NCI-H1694 (cell line): ENCODE data around the gene CSF2.

Experiments
- DNase-seq: peaks from one replicate; lab custom pipeline; 2025; lab: John Stamatoyannopoulos, UW

The CSF2 gene

DNA sequence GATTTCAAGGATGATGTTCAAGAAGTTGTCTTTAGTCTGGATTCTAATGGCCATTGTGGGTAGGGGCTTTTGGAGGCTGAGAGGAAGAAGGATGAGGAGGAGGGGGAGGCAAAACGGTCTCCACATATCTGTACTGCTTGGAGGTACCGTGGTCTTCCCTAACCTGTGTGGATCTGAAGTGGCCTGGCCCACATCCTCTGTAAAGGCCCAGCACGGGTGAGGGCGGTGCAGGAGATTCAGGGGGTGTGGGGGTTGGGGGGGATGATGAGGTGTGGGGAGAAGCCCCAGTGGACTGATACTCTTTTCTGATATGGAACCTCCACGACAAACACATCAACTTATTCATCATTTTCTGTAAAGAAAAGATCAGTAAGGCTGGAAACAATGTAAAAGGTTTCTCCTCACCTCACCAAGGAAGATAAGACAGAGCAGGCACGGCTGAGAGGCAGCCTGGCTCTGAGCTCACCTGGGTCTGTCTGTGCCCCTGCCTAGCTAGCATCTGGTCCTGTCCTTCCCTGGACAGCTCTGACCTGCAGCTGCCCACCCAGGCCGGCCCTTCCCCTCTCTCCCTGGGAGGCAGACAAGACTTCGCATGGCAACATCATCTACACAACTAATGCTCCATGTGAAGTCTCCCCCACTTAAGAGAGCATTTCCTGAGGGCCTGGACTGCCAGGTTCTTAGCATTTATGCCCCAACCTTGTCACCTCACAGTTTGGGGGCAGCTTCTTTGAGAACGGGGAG is 18.7 kb upstream of the CSF2 start:
- no peak for DNase-seq

DNA sequence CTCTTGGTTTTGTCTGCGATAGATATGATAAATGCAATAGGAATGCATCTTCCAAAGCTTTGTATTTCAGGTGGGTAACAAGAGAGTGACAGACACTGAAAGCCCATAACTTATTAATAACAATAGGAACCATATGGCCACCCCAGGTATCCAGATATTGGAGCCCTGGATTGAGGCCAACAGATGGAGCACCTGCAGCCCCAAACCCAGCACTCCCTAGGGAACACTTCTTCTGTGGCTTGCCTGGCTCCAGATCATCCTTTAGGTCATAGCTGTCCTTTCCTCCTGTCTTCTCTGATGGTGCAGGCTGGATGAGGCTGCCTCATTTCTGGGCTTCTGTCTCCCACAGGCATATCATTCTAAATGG is 18.2 kb upstream of the CSF2 start:
- no peak for DNase-seq

DNA sequence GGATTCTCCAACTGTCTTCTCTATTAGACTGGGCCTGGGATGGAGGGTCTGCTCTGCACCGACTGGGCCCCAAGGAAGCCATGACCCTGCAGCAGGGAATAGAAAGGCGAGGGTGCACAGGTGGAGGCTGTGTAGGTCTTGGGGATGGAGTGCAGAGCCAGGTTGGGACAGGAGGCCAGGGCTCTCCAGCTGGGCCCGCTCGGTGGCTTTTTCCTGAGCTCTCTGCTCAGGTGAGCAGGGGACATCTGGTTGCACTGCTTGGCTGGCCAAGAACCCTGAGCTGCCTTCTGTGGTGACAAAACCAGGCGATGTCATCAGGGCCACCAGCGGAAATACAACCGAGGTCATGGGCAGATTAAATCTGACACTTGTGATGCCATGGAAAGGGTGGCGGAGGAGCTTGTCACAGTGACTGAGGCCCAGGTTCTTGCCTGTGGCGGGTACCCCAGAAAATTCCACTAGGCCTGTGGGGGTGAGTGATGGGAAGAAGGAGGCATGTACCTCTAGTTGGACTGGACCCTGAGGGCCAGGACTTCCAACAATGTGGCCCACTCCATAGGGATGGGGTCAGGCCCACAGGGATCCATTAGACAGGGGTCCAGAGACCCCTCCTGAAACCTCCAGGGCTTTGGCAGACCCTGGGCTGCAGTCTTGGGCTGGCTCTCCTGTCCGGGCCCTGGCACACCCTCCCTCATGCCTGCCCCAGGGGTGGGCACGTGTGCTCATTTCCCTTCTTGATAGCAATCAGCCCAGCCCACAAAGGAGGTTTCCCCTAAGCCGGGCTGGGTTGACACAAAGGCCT is 17.6 kb upstream of the CSF2 start:
- DNase-seq = no peak

DNA sequence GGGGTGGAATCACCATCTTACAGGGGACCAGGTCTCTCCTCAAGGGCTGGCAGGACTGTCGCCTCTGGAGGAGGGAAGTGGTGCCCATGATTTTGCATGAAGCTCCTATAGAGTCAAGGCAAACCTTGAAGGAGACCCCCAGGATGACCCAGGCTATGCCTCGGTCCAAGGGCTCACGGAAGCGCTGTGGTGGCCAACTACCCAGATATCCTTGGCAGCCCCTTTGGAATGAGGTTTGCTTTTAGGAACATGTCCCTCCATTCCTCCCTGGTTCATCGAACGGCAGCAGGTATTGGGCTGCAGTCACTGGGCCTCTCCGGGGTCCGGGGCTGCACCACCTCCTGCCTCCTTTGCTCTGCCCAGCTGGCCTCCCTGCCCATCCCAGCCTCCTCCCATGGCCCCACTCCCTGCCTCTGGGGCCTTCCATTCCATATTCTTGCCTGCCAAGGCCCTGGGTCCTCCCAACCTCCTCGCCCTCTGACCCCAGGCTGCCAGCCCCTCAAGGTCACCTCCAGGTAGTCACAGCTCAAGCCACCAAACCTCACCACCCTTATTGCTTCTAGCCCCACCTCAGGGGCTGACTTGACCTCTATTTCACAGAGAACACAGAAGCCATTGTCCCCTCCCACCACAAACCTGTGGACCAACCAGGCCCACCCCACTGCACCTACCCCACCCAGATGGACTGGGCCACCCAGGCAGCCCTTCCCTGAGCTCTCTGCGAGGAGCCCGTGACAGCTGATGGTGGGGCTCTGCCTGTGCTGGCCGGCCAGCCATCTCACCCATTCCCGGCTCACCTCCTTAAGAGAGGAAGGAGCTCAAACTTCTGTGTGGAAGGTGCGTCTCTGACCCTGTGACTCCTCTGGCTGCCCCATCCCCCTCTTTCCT is 16.7 kb upstream of the CSF2 start:
- no peak for DNase-seq

DNA sequence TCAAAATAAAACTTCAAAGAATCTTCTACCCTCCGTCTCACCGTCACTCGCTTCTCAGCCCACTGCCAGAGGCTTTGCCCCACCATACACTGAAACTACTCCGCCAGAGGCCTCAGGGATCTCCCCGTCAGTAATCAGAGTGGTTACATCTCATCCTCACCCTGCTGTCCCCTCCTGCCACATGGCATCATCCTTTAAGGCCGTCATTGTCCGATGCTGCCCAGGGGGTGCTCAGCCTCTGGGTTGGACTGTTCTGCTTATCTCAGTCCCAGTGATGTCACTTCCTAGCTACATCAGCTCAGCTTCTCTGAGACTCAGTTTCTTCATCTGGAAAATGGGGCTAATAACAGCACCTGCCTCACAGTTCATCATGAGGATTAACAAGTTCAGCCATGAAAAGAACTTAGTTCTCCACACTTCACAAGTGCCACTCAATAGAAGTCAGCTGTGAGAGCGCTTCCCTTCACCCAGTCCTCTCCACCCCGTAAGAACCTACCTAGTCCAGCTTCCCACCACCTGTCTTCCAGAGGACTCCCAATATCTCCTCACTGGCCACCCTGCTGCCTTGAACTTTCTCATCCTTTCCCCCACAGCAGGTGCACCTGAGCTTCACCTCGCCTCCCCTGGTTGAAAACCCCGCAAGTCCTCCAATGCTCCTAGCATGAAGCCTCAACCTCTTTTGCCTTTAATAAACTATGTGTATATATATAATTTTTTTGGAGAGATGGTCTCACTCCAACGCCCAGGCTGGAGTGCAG is 15.9 kb upstream of the CSF2 start:
- no peak for DNase-seq

DNA sequence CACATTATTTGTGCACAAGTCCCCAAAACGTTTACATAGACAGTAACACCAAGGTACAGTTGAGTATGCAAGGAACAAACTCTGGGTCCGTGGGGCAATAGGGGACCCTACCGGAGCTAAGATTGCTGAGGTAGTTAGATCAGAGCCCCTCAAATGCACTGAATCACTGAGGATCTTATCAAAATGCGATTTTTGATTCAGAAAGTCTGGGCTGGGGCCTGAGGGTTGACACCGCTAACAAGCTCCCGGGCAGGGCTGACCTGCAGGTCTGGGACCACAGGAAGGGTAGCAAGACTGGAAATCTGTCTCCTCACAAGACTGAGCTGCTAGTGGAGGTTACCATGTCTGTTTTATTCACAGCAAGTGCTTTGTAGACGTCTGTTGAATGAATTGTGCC is 14.9 kb upstream of the CSF2 start:
- DNase-seq = no peak

DNA sequence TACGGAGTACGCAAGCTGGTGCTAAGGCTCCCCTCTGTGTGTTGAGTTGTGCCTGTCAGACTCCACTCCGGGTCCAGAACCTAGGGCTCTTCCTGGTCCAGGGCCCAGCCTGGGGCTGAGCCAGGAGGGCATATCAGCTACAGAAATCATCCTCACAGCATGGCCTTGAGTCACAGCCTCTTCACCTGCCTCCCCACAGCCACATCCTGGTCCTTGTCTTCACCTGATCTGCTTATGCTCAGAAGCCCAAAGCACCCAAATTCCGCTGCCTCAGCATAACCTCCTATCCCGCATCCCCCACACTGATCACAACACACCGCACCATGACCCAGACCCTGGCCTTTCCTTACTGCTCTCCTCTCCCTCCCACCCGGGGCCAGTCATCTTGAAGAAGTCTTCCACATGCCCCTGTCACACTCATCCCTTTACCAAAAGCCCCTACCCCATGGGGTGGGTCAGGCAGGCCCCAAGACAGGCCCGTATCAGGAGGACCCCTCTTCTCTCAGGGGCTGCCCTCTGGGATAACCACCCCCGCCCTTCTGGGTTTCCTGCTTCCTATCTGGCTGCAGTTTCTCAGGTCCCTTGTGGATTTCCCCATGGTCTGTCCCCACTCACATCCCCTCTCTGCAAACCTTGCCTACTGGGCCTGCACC is 14.4 kb upstream of the CSF2 start:
- DNase-seq = no peak

DNA sequence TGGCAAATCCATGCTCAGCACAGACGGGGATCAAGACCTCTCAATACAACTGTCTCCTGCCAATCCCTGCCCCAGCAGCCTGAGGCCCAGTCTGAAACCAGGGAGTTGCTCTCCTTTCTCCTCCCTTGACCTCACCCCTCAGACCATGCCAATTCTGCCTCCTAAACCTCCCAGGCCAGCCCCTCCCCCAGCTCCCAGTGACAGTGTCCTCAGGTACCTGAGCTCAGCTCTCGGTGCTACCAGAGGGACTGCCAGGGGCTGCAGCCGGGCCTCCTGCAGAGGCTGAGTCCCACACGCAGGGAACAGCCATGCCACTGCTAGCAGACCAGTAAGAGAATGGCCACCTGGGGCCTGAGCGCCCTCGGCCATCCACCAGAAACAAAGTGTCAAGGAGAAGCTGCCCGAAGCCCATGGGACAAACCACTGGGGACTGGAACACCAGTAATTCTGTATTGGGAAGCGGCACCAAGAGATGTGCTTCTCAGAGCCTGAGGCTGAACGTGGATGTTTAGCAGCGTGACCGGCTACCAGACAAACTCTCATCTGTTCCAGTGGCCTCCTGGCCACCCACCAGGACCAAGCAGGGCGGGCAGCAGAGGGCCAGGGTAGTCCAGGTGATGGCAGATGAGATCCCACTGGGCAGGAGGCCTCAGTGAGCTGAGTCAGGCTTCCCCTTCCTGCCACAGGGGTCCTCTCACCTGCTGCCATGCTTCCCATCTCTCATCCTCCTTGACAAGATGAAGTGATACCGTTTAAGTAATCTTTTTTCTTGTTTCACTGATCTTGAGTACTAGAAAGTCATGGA is 13.7 kb upstream of the CSF2 start:
- no peak for DNase-seq

DNA sequence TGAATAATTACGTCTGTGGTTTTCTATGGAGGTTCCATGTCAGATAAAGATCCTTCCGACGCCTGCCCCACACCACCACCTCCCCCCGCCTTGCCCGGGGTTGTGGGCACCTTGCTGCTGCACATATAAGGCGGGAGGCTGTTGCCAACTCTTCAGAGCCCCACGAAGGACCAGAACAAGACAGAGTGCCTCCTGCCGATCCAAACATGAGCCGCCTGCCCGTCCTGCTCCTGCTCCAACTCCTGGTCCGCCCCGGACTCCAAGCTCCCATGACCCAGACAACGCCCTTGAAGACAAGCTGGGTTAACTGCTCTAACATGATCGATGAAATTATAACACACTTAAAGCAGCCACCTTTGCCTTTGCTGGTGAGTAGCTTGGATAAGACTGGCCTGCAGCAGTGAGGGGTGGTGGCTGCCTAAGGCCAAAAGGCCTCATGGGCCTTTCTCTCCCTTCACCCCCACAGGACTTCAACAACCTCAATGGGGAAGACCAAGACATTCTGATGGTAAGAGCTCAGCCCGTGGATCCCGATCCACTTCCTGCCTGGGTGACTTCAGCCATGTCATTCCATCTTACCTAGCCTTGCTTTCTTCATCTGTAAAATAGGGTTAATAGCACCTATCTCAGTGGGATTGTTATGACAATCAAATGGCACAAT is 13.0 kb upstream of the CSF2 start, which contains the start of gene IL3:
Gene IL3, plus strand, starts transcription at position 155 of the 661 bp plus-strand sequence. Its CDS starts 52 bp downstream, at position 207.
- no peak for DNase-seq

DNA sequence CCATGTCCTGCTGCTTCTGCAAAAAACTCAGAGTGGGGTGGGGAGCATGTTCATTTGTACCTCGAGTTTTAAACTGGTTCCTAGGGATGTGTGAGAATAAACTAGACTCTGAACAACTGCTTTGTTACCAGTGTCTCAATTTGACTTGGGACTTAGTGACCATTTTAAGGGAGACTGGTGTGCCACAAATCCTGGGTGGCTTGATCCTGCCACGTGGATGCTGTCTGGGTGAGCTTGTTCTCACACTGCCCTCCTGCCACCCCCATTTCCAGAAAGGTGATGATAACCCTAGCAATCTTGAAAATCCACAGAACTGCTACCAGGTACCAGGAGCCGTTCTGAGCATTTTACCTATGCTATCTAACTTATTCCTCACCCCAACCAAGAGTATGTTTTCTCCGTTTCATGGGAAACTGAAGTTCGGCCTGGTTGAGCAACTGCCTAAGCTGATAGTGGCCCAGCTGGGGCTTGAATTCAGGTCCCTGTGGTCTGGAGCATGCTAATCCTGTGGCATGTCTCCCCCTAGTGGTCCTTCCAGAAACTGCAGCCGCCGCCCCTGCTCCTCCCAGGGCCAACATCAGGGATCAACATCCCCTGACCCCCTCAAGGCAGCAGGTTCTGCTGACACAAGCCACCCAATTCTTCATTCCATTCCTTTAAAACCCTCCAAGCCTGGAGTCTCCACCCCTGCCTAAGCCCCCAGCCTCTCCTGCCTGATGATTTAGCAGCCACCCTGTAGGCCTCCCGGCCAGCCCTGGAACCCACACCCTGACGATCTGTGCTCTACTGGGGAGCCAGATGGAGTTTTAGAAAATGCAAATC is 10.3 kb upstream of the CSF2 start:
- peak; percentile 52 for DNase-seq

DNA sequence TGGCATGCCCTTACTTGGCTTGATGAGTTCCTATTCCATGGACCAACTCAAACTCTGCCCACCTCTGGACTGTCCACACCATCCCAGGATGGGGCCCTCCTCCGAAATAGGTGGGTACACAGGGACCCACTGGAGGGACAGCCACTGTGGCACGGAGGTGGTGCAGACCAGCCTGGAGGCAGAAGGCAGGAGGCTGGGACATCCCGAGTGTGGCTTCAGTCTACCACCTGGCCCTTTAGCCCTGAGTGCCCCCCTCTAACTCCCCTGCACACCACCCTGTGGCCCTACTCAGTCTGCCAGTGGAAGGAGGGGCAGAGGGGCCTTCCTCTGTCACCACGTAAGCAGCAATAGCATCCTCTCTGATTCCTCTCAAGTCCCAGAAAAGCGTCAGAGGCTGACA is 9.4 kb upstream of the CSF2 start:
- no peak for DNase-seq

DNA sequence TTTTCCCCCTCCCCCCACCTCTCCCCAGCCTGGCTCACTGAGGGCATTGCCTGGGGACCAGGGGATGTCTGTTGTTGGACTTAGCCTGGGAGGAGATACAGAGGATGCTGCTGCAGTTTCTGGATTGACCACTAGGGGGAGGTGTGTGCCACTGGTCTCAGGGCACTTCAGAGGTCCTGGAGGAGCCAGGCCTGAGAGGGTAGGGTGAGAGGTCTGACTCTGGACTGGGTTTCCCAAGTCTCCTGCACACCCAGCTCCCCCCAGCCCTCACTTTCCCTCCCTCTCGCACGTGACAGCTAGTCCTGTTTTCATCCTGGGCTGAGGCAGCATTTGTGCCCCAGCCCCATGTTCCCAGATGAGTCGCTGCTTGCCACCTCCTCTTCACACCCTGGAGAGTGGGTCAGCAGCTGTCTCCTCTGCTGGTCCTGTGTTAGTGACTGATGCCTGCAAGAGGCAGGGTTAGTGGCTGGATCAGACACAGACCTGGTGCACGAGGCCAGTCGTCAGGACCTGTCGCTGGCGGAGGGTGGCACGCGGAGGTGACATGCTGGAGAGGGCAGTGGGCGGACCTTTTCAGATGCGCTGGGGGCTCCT is 8.8 kb upstream of the CSF2 start:
- peak; percentile 62 for DNase-seq

DNA sequence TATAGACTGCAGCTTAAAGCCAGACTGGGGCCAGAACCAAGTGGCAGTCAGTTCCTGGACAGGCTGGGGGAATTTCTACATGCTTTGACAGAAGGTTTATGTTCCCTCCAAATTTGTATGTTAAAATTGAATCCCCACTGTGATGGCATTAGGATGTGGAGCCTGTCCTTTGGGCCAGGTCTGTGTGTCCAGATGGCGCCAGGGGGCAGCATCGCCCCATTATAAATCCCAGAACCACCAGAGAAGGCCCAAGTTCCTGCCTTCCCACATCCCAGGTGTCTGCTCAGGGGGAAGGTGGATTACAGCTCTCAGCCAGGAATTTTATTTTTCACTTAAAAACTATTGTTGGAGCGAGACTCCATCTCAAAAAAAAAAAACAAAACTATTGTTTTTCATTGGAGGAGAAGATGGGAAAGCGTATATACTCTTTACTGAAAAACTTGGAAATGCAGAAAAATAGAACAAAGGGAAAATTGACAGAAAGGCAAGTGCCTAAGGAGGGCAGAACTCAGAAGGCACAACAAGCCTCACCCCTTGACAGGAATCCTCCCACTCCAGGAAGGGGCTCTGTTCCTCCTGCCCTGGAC is 8.1 kb upstream of the CSF2 start:
- peak; percentile 74 for DNase-seq

DNA sequence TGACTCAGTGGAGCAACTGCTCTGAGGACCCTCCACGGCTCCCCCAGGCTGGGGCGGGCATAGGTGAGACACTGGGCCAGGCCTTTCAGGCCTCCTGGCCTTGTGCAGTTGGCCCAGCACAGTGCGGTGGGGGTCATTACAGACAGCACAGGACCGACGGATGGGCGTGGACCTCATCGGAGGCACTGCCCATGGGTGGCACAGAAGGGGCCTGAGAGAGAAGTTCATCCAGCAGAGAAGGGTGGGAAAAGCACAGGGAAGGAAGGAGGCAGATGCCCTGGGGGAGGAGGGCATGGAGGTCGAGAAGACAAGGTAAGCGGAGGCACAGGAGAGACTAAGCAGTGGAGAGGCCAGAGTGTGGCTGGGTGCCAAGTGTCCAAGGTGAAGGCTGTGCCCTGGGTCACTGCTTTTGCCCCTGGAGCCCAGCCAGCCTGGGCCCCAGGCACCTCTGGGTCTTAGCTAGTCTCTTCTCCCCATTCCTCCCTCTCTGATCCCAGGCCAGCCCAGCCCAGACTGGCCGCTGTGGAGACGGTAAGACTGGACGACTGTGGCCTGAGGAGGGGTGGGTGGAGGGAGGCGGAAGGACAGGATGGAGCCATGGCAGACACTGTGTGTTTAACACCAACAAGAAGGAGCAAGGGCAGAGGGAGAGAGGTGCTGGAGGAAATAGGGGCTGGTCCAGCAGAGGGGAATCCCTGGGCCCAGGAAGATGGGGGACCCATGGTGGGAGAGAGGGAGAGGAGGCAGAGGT is 7.5 kb upstream of the CSF2 start:
- no peak for DNase-seq

DNA sequence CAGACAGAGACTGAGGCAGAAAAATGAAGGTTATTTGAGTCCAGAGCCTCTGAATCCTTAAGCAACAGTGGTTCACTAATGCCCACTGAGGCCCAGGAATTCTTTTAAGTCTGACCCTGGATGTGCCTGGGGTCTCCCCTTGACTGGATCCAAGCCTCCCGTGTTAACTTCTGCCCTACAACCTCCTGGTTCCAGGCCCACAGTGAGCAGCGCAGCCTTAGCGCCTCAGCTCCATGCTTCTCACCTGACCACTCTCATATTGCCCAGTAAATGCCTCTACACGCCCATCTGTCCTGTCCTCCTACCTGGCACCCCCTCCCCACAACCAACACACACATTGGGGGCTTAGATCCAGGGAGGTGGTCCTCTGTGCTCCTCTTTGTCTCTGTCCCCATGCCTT is 6.7 kb upstream of the CSF2 start:
- no peak for DNase-seq

DNA sequence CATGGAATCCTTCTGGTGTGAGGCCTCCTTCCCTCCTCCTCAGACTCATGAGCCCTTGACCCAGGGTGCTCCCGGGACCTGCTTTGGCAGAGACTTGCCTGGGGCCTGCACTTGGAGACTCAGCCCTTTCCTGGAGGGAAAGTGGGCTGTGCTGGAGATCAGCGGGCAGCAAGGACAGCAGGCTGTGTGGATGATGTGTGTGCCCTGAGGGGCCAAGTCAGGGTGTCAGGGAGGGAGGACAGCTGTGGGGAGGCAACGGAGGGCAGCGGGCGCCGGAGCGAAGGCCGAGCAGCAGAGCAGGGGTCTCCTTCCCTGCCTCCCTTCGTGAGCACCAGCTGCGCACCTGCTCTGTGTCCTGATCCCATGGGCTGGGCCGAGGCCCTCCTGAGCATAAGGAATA is 6.1 kb upstream of the CSF2 start:
- DNase-seq = no peak
